Hypothalamus (tissue), 51 donors: ENCODE results near the gene KREMEN1.
"Not testable (repeated sequence)": the region's sequence is repeated elsewhere in the genome, so short reads cannot be mapped to it uniquely, and the experiment has no call there.

Source experiments
- DNase-seq, 51 donors: peaks; one replicate each; lab custom pipeline; 2025; lab: John Stamatoyannopoulos, UW

KREMEN1 gene

GRCh38 chr22:29072979-29073617, at the start of gene KREMEN1:
Gene KREMEN1, plus strand, starts transcription at chr22:29073035. Its CDS starts 96 bp downstream, at chr22:29073131.
- peak in 1 of 51 donors; percentile 18 for DNase-seq

- no peak for DNase-seq
Observed at GRCh38 chr22:29023172-29023796, 49.6 kb upstream of the KREMEN1 start.

- DNase-seq: no peak
Observed at GRCh38 chr22:29026579-29026978, 46.3 kb upstream of the KREMEN1 start.

GRCh38 chr22:29028468-29028867, 44.4 kb upstream of the KREMEN1 start:
- DNase-seq: no peak

- DNase-seq: no peak
Observed at GRCh38 chr22:29029202-29030000, 43.4 kb upstream of the KREMEN1 start.

- no peak for DNase-seq
Observed at GRCh38 chr22:29030016-29030617, 42.7 kb upstream of the KREMEN1 start.

GRCh38 chr22:29030618-29031226, 42.1 kb upstream of the KREMEN1 start:
- DNase-seq: peak in 34 of 51 donors; percentile 18 to 69 (median 37)

GRCh38 chr22:29031227-29032011, 41.4 kb upstream of the KREMEN1 start:
- DNase-seq: peak in 19 of 51 donors; percentile 13 to 71 (median 43)

- DNase-seq: no peak
Observed at GRCh38 chr22:29032014-29032475, 40.8 kb upstream of the KREMEN1 start.

GRCh38 chr22:29032584-29032983, 40.3 kb upstream of the KREMEN1 start:
- peak in 8 of 51 donors; percentile 6 to 48 (median 33) for DNase-seq

GRCh38 chr22:29037340-29037932, 35.4 kb upstream of the KREMEN1 start:
- no peak for DNase-seq

- no peak for DNase-seq
Observed at GRCh38 chr22:29039148-29039547, 33.7 kb upstream of the KREMEN1 start.

- not testable (repeated sequence) for DNase-seq
Observed at GRCh38 chr22:29039684-29040083, 33.2 kb upstream of the KREMEN1 start.

GRCh38 chr22:29040385-29041275, 32.2 kb upstream of the KREMEN1 start:
- peak in 34 of 51 donors; percentile 7 to 77 (median 54) for DNase-seq

GRCh38 chr22:29041408-29041807, 31.4 kb upstream of the KREMEN1 start:
- DNase-seq: peak in 21 of 51 donors; percentile 4 to 62 (median 22)

- no peak for DNase-seq
Observed at GRCh38 chr22:29043906-29044575, 28.8 kb upstream of the KREMEN1 start.

GRCh38 chr22:29044657-29045176, 28.1 kb upstream of the KREMEN1 start:
- DNase-seq: peak in 1 of 51 donors; percentile 27
